Ishikawa (cell line): ENCODE data around the gene WIPI1.

Experiments
- CEBPB ChIP-seq: IDR thresholded peaks from 2 replicates; pipeline ENCODE4 v1.6.1; 2012
- CREB1 ChIP-seq: IDR thresholded peaks from 2 replicates; pipeline ENCODE4 v1.6.1; 2012; ENCODE audit warnings: low read depth
- EGR1 ChIP-seq: IDR thresholded peaks from 2 replicates; pipeline ENCODE4 v1.6.1; 2012
- EP300 ChIP-seq: IDR thresholded peaks from 2 replicates; pipeline ENCODE4 v1.6.1; 2012; ENCODE audit warnings: borderline replicate concordance
- FOXM1 ChIP-seq: IDR thresholded peaks from 2 replicates; pipeline ENCODE4 v1.6.1; 2012; ENCODE audit warnings: low read depth, borderline replicate concordance
- NFIC ChIP-seq: IDR thresholded peaks from 2 replicates; pipeline ENCODE4 v1.6.1; 2012
- RAD21 ChIP-seq: IDR thresholded peaks from 2 replicates; pipeline ENCODE4 v1.6.1; 2012; ENCODE audit warnings: low read depth
- TAF1 ChIP-seq: IDR thresholded peaks from 2 replicates; pipeline ENCODE4 v1.6.1; 2012; ENCODE audit warnings: low read depth, mild to moderate bottlenecking
- TCF12 ChIP-seq: IDR thresholded peaks from 2 replicates; pipeline ENCODE4 v1.6.1; 2012; ENCODE audit warnings: low read depth
- TEAD4 ChIP-seq: IDR thresholded peaks from 2 replicates; pipeline ENCODE4 v1.6.1; 2012
- YY1 ChIP-seq: IDR thresholded peaks from 2 replicates; pipeline ENCODE4 v1.6.1; 2012; ENCODE audit warnings: low read depth
- ZBTB7A ChIP-seq: IDR thresholded peaks from 2 replicates; pipeline ENCODE4 v1.6.1; 2012; ENCODE audit warnings: low read depth
- TF ChIP-seq, protein P1 (sequence below): IDR thresholded peaks from 2 replicates; pipeline ENCODE4 v1.6.1; 2012
- TF ChIP-seq, protein P2 (sequence below): IDR thresholded peaks from 2 replicates; pipeline ENCODE4 v1.6.1; 2012
- TF ChIP-seq, protein P3 (sequence below): IDR thresholded peaks from 2 replicates; pipeline ENCODE4 v1.6.1; 2012; ENCODE audit warnings: low read depth, mild to moderate bottlenecking

Gene WIPI1

DNA sequence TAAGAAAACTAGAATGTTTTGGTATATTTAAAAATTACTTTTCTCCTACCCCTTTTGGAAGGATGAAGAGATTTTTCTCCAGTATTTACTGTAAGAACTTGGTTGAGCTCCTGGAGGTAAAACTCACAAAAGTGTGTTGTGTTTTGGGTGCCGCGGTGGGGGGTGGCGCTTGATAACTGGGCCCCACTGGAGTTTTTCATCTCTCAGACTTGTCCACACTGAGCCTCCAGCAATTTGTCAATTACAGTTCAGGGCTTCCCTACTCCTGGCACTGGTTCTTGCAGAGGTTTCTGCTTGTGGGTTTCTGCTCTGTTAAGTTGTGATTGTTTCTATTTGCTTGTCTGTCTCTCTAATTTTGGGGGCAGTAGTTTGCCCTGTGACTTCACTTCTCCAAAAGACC, 40.0 kb downstream of the WIPI1 start:
- TF ChIP-seq, protein P1, sequence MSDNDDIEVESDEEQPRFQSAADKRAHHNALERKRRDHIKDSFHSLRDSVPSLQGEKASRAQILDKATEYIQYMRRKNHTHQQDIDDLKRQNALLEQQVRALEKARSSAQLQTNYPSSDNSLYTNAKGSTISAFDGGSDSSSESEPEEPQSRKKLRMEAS = no peak
- TF ChIP-seq TEAD4 = no peak
- no peak for TF ChIP-seq NFIC
- no peak for TF ChIP-seq ZBTB7A
- no peak for TF ChIP-seq TCF12
- TF ChIP-seq RAD21 = no peak
- TF ChIP-seq, protein P2, sequence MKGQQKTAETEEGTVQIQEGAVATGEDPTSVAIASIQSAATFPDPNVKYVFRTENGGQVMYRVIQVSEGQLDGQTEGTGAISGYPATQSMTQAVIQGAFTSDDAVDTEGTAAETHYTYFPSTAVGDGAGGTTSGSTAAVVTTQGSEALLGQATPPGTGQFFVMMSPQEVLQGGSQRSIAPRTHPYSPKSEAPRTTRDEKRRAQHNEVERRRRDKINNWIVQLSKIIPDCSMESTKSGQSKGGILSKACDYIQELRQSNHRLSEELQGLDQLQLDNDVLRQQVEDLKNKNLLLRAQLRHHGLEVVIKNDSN = no peak
- no peak for TF ChIP-seq TAF1
- no peak for TF ChIP-seq CEBPB
- TF ChIP-seq EGR1 = no peak
- no peak for TF ChIP-seq CREB1

DNA sequence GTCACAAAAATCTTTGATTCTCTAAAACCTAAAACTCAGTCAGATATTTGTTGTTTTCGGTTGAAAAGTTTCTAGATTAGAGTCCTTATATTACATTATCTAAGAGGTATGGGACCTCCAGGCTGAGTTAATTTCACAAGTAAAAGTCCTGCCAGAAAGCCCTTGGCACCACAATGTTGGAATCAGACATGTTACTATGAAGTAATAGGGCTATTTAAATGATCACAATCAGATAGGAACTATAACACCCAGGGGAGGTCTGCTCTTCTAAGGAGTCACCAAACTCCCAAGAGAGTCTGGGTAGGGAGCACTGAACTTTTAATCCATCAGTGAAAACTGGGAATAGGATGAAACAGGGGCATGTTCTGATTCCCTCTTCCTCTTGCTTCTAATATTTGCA, 54.2 kb downstream of the WIPI1 start:
- TF ChIP-seq TAF1 (no peak), TCF12 (no peak), CEBPB (no peak), TEAD4 (no peak), CREB1 (no peak), RAD21 (no peak), EGR1 (no peak)
- TF ChIP-seq, protein P1 = no peak

DNA sequence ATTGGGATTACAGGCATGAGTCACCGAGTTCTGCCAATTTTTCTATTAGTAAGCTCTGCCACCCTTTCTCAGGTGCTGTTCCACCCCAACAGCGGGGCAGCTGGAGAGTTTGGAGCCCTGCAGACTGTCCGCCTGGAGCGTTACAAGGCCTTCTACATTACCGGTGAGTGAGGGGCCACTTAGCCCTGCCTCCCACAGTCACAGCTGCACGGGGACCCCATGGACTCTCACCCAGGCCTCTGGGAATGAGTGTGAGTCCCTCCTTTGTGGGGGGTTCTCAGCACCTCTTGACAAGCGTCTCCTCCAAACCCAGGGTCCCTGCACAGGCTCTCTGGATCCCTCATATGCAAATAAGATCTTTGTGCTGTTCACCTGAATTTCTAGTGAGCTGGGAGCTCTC, 56.0 kb downstream of the WIPI1 start:
- TF ChIP-seq RAD21 (no peak), TAF1 (no peak), EGR1 (no peak)
- TF ChIP-seq, protein P1 = no peak

DNA sequence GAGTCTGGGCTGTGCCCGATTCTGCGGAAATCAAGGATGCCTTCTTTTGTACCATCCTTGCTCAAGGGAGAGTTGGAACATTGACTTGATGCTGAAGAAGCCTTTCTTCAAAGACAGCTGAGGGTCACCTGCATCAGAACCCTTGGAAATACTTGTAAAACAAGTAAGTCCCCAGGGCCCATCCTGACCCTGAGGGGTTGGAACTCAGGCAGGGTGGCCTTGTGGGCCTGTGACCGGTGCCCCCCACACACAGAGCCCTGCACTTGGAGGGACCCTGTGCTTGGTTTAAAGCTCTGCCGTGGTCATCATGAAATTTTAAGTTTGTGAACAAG, 56.9 kb downstream of the WIPI1 start:
- TF ChIP-seq CEBPB (no peak), CREB1 (no peak), EGR1 (no peak), EP300 (no peak), TCF12 (no peak), NFIC (no peak), TAF1 (no peak), ZBTB7A (no peak), YY1 (no peak), FOXM1 (no peak), TEAD4 (no peak), RAD21 (no peak)
- TF ChIP-seq, protein P1 = no peak
- TF ChIP-seq, protein P2 = no peak
- TF ChIP-seq, protein P3, sequence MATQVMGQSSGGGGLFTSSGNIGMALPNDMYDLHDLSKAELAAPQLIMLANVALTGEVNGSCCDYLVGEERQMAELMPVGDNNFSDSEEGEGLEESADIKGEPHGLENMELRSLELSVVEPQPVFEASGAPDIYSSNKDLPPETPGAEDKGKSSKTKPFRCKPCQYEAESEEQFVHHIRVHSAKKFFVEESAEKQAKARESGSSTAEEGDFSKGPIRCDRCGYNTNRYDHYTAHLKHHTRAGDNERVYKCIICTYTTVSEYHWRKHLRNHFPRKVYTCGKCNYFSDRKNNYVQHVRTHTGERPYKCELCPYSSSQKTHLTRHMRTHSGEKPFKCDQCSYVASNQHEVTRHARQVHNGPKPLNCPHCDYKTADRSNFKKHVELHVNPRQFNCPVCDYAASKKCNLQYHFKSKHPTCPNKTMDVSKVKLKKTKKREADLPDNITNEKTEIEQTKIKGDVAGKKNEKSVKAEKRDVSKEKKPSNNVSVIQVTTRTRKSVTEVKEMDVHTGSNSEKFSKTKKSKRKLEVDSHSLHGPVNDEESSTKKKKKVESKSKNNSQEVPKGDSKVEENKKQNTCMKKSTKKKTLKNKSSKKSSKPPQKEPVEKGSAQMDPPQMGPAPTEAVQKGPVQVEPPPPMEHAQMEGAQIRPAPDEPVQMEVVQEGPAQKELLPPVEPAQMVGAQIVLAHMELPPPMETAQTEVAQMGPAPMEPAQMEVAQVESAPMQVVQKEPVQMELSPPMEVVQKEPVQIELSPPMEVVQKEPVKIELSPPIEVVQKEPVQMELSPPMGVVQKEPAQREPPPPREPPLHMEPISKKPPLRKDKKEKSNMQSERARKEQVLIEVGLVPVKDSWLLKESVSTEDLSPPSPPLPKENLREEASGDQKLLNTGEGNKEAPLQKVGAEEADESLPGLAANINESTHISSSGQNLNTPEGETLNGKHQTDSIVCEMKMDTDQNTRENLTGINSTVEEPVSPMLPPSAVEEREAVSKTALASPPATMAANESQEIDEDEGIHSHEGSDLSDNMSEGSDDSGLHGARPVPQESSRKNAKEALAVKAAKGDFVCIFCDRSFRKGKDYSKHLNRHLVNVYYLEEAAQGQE = no peak

- TF ChIP-seq EP300 = no peak
- no peak for TF ChIP-seq TEAD4
- TF ChIP-seq, protein P2 = no peak
- no peak for TF ChIP-seq RAD21
- no peak for TF ChIP-seq ZBTB7A
- TF ChIP-seq EGR1 = no peak
- TF ChIP-seq TAF1 = no peak
- TF ChIP-seq TCF12 = no peak
- TF ChIP-seq, protein P1 = no peak
- TF ChIP-seq, protein P3 = no peak
- TF ChIP-seq CEBPB = no peak
- no peak for TF ChIP-seq CREB1
- TF ChIP-seq FOXM1 = no peak
- TF ChIP-seq NFIC = no peak
- TF ChIP-seq YY1 = no peak
Measured at GRCh38 chr17:68399638-68400403, 57.5 kb downstream of the WIPI1 start.
